GM20431 (cell line): ENCODE results near the gene IMPA2.

ENCODE experiments used
- in situ Hi-C: fragments of 300-500 bp; cut with MseI, MboI; formaldehyde crosslinking; loops from one replicate; pipeline ENCODE4 v1.15.0; 2020; ENCODE audit warnings: low sequenced_read_pairs; ENCODE audit not compliant: unreplicated experiment

The IMPA2 gene

DNA sequence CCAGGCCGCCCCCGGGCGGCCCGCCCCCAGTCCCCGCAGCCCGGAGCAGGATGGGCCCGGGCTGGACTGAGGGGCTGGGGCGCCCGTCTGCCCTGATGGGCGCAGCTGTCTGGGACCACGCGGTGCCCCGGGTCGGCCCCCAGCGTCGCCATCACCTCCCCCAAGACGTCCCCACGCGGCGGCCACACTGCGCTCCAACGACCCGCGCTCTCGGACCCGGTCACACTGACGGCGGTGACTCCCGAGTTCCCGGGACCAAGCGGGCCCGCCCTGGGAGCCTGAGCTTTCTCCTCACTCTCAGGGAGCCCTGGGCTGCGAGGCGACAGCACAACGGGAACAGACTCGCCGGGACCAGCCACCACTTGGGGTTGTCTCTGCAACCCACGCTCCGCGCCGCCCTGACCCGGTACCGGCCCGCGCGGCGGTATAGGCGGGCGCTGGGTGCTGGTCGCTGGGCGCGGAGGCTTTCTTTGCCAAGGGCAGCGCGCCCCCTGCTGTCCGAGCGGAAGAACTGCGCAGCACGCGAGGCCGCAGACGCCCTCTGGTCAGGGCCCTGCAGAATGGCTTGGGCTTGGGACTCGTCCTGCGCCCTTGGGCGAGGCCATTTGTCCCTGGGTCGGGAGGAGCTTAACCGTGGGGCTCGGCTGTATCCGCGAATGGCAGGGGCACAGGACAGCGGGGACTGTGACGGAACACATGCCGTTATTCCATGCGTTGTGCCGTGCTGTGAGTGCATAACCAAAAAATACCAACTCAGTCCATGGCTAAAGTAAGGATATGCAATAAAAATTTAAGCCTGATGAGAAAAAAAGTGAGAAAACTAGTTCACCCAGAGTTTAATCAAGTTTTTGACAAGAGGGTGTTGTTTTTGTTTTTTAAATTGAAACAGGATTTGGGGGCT is 57.6 kb downstream of the IMPA2 start:
- in situ Hi-C loops = loop anchor here (25.0 kb wide), 1 partner anchor 302 kb away; no protein-coding TSS in a partner anchor

DNA sequence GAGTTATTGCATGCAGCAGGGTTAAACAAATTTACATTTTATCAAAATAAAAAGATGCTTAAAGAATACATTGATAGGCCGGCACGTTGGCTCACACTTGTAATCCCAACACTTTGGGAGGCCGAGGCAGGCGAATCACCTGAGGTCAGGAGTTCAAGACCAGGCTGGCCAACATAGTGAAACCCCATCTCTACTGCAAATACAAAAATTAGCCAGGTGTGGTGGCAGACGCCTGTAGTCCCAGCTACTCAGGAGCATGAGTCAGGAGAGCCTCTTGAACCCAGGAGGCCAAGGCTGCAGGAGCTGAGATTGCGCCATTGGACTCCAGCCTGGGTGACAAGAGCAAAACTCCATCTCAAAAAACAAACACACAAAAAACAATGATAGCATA is 58.2 kb downstream of the IMPA2 start:
- in situ Hi-C loops = loop anchor here (25.0 kb wide), 1 partner anchor 302 kb away; no protein-coding TSS in a partner anchor

GRCh38 chr18:12041561-12041960 is 60.3 kb downstream of the IMPA2 start:
- in situ Hi-C loops = loop anchor here (10.0 to 25.0 kb wide), 2 partner anchors 107 to 304 kb away; no protein-coding TSS in a partner anchor

GRCh38 chr18:12043811-12044210 is 62.5 kb downstream of the IMPA2 start:
- in situ Hi-C loops = loop anchor here (10.0 to 25.0 kb wide), 2 partner anchors 109 to 307 kb away; no protein-coding TSS in a partner anchor

DNA sequence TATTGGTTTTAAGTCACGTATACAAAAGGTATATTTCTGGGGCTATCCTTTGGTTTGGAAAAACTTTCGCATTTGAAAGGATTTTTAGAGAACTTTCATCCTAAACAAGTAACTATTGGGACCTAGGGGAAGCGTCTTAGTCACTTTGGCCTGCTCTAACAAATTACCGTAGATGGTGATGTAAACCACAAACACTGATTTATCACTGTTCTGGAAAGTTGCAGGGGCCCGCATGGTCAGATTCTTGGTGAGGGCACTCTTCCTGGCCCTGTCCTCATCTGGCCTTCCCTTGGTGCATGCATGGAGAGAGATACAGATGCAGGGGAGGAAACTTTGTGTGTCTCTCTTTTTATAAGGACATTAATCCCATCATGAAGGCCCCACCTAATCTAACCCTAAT is 63.3 kb downstream of the IMPA2 start:
- in situ Hi-C loops = loop anchor here (10.0 to 25.0 kb wide), 2 partner anchors 110 to 307 kb away; no protein-coding TSS in a partner anchor

DNA sequence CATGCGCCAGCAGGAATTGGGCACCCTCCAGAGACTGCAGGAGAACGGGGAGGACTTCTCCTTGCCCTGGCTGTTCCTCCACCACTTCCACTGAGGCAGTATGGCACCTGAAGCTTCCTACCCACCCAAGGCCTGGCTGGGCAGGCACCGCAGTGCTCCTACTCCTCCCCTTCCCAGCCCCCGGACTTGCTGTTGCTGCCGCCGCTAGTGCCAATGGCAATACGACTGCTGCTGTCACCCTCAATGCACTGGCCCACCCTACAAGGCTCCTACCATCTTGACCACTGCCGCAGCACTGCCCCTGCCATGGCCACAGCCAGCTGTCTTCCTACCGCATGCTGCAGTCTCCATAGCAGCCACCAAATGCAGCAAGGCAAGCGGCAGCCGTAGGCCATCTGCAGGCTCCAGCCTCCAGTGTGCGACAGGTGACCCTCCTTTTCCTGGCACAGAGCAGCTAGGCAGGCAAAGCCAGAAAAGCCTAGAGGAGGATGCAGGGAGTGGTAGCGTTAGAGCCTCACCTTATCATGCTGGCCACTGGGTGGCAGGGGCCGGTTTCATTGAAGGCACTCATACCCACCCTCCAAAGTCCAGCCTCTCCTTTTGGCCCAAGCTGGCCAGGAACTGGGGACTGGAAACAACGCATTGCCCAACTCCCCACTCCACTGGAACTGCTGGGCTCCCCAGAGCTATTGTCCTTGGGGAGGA is 64.9 kb downstream of the IMPA2 start:
- in situ Hi-C loops = loop anchor here (10.0 to 25.0 kb wide), 2 partner anchors 111 to 309 kb away; no protein-coding TSS in a partner anchor

GRCh38 chr18:12046751-12047335 is 65.5 kb downstream of the IMPA2 start:
- in situ Hi-C loops = loop anchor here (10.0 to 25.0 kb wide), 2 partner anchors 112 to 310 kb away; no protein-coding TSS in a partner anchor

DNA sequence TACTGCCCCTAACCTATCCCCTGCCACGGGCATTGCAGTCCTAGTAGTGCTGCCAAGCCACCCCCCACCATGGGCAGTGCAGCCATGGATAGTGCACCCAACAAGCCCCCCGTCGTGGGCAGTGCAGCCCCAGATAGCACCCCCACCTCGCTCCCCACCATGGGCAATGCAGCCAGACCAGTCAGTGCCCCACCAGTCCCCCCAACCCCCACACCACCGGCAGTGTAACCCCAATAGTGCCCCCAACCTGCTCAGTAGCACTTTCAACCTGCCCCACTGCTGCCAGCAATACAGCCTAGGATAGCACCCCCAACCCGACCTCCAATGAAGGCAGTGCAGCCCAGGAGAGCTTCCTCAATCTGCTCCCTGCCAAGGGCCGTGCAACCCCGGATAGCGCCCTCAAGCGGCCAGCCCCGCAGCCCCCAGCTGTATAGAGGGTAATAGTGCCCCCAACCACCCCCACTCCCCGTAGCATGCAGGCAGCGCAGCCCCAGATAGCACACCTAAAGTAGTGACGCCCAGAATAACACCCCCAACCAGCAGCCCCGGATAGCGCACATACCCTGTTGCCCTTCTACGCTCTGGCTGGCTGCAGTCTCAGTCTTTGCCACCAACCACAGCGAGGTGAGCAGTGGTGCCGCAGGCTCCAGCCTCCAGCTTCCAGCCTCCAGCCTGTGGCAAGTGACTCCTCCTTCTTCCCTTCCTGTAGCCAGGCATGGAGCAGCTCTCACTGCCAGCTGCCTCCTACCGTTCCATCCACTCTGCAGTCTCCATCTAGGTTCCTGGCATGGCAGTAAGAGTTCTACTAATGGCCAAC is 66.9 kb downstream of the IMPA2 start:
- in situ Hi-C loops = loop anchor here (10.0 to 25.0 kb wide), 2 partner anchors 113 to 311 kb away; no protein-coding TSS in a partner anchor

GRCh38 chr18:12048827-12049175 is 67.5 kb downstream of the IMPA2 start:
- in situ Hi-C loops = loop anchor here (10.0 to 25.0 kb wide), 2 partner anchors 114 to 312 kb away; no protein-coding TSS in a partner anchor

DNA sequence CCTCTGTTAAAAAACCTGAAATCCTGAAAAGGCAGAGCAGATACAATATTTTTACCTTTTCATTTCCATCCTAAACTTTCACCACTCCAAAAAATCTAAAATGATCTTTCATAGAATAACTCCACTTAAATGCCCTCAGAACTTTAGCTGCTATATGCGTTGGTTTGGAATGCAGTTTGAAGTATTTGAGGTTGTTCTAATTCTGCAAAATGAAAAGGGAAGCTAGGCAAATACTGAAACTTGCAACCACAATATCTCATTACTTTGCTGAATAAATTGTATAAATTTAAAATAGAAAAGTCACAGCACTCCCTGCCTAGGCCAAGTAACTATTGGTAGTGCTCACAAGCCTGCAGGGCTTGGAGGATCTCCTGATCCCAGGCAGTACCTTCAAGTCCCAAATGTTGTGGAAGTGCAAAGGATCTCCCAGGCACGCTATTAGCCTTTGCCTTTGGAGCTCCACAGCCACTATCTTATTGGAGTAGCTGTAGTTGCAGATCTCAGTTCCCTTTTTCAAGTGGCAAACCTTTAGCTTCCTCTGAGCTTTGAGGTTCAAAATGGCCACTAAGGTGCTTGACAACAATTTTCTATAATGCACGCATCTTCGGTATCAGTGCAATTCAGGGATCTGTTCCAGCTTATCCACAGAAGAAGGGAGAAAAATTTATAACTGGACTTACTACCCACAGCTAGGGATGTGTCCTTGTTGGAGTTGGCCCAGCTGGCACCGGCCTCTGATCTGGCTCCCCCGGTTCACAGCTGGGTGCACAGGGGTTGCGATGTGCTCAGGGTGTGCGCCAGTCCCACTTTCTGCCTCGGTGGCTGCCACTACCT is 68.9 kb downstream of the IMPA2 start:
- in situ Hi-C loops = loop anchor here (10.0 to 25.0 kb wide), 2 partner anchors 115 to 313 kb away; no protein-coding TSS in a partner anchor

GRCh38 chr18:12052866-12053265 is 71.6 kb downstream of the IMPA2 start:
- in situ Hi-C loops = no loop called here

DNA sequence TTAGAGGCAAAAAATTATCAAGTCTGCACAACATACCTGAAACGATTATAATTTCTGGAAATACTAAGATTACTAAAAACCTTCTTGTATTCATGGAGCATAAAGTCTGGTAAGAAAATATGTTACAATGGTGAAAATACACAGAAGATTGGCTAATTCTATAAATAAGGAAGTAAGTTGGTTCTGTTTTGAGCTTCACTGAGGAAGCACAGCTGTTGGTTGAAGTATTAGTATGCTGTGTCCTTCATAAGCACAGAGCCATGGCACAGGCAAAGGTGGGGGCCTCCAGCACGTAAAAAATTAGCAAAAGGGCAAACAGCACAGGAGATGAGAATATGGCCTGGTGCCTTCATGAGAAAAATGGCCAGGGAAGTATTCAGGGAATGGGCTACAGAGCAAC is 72.0 kb downstream of the IMPA2 start:
- in situ Hi-C loops = no loop called here

- in situ Hi-C loops = no loop called here
Measured at GRCh38 chr18:12056034-12056883, 75.0 kb downstream of the IMPA2 start.

DNA sequence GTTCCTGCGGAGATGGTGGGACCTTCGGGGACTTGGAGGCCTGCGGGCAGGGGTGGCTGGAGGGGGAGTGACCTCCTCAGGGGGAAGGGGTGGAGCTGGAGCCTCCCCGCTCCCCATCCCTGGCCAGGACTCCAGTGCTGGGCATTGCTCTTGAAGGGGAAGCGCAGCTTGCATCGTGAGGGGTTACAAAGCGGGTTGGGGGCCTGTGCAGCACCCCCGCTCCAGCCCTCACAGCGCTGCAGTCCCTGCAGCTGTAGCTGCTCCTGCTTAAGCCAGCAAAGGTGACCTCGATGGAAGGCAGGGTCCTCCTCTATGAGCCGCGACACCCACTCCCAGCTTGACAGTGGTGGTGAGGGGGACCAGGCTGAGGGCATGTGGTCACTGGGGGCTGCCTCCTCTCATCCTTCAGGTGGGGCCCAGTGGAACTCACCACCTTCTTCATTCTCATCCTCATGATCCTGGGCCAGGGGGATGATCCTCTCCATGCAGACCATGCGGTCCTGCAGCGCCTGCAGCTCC is 75.6 kb downstream of the IMPA2 start:
- in situ Hi-C loops = no loop called here

GRCh38 chr18:12057419-12058039 is 76.2 kb downstream of the IMPA2 start:
- in situ Hi-C loops = no loop called here

DNA sequence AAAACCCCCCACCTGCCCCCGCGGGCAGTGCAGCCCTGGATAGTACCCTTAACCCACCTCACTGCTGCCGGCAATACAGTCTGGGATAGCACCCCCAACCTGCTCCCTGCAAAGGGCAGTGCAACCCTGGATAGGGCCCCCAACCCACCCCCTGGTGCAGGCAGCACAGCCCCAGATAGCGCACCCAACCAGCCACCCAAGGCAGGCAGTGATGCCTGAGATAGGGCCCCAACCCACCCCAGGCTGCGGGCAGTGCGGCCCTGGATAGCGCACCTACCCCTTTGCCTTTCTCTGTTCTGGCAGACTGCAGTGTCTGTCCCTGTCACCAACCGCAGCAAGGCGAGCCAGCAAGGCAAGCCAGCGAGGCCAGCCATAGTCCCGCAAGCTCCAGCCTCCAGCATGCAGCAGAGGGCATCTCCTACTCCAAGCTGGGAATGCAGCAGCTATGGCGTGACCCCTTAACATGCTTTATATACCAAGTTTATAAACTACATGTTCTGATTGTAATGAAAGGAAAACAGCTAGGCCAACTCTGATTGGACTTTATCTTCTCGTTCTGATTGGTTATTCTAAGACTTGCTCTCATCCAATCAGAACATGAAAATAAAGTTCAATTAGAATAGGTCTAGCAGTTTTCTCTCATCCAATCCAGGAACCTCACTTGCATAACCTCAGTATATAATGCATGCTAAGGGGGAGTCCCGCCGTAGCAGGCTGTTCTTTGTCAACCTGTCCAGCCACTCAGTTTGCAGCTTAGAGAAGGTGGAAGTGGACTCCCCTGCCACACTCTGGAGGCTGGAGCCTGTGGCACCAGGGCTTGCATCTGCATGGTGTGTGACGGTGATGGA is 78.3 kb downstream of the IMPA2 start:
- in situ Hi-C loops = no loop called here
